Retinal pigment epithelial cell (primary cell): ENCODE data around the gene CNOT2.

Source experiments
- DNase-seq: peaks from one replicate; pipeline ENCODE4 v3.0.0-alpha.2; 2010; ENCODE audit warnings: low read depth
- H3K4me3 ChIP-seq: 2 replicates; pipeline ENCODE4 v1.5.1; 2011; ENCODE audit warnings: mild to moderate bottlenecking, low read length, control low read depth, moderate library complexity
- CTCF ChIP-seq: conservative IDR thresholded peaks from 2 replicates; pipeline ENCODE4 v1.5.1; 2011; ENCODE audit warnings: low read depth, low read length, control low read depth, inconsistent platforms

The CNOT2 gene

GRCh38 chr12:70360218-70360617, 117.0 kb downstream of the CNOT2 start:
- TF ChIP-seq CTCF = no peak
- no peak overlapping the region for H3K4me3 ChIP-seq
- no peak for DNase-seq

- DNase-seq = no peak
- peak overlapping the region; percentile 70 for H3K4me3 ChIP-seq
- TF ChIP-seq CTCF = no peak
These were observed 121.6 kb downstream of the CNOT2 start for GRCh38 chr12:70364695-70365397.

GRCh38 chr12:70365398-70365647, 122.1 kb downstream of the CNOT2 start:
- no peak for DNase-seq
- H3K4me3 ChIP-seq = peak overlapping the region; percentile 70
- no peak for TF ChIP-seq CTCF

GRCh38 chr12:70365648-70366518, 122.7 kb downstream of the CNOT2 start, which contains the start of gene KCNMB4:
Gene KCNMB4 (plus strand): TSS chr12:70366290. CDS start chr12:70366735, 445 bp downstream.
- DNase-seq = no peak
- peak within 1 kb of the TSS; percentile 75 for H3K4me3 ChIP-seq
- no peak for TF ChIP-seq CTCF

GRCh38 chr12:70366581-70367257, 123.5 kb downstream of the CNOT2 start:
- DNase-seq = no peak
- H3K4me3 ChIP-seq = peak overlapping the region; percentile 75
- TF ChIP-seq CTCF = no peak

- no peak for TF ChIP-seq CTCF
- DNase-seq = no peak
- H3K4me3 ChIP-seq = peak overlapping the region; percentile 75
These were observed 124.3 kb downstream of the CNOT2 start for GRCh38 chr12:70367258-70368141.
